NCI-H460 (cell line): ENCODE data around the gene GALNT18. TPM values are rescaled to one million over a fixed set of nuclear protein-coding genes. Genes with fewer than 3 reads are reported as not detected.

Source experiments
- DNase-seq: peaks from one replicate; pipeline ENCODE4 v3.0.0-alpha.2; 2016; ENCODE audit warnings: low read depth; ENCODE audit errors: extremely low read depth
- small RNA-seq, 2 experiments: library from RNA; depleted of rRNA; stranded (forward); fragments of <200 nt; gene quantifications; one replicate each; pipeline ENCODE3, GENCODE V24; 2014
- total RNA-seq: library from RNA; depleted of rRNA; stranded (reverse); fragments of >200 nt; shearing (Covaris generic); gene quantifications from 2 replicates; pipeline ENCODE4 v1.2.3, GENCODE V29; 2014; rRNA removed

GALNT18 gene
- total RNA-seq, 1 experiment from 2014 or later: 4.6 TPM

DNA sequence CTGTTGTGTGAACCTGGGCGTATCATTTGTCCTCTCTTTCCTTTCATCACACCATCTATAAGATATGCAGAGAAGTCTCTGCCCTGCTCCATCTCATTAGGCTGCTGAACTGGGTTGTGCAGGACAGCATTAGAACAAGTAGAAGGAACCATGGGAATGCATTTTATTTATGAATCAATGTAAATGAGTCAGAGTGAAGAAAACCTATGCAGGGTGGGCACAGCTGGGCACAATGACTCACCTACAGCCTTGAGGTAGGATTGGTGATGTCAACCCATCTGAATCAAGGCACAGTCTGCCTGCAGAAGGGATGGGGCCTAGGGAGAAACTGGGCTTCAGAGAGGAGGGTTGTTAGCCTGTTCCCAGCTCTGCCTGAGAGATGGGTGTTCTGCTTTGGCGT is 392.2 kb downstream of the GALNT18 start:
- no peak for DNase-seq

GRCh38 chr11:11227296-11228085 is 394.3 kb downstream of the GALNT18 start:
- DNase-seq: no peak

Small RNAs within 50 kb of the gene (small RNA-seq; reads per million reads assigned to genes)
- gene MIR4299: 0 reads per million in 2 experiments

Other genes starting within 250 kb of the GALNT18 start
- 27.0 and 33.5 TPM in 2 replicates for gene USP47, start 220.0 kb upstream of the GALNT18 start, total RNA-seq